ENCODE data around the gene ARFGEF2.
"Not testable (repeated sequence)": the region's sequence is repeated elsewhere in the genome, so short reads cannot be mapped to it uniquely, and the experiment has no call there.

ARFGEF2 gene

GRCh38 chr20:48951646-48952045 lies 30.1 kb downstream of the ARFGEF2 start:
- no peak for DNase-seq (ENCODE audit: low read depth in 2 of 2)

GRCh38 chr20:48952656-48953055 lies 31.1 kb downstream of the ARFGEF2 start:
- DNase-seq (ENCODE audit: low read depth in 2 of 2): no peak

GRCh38 chr20:48953653-48954052 lies 32.1 kb downstream of the ARFGEF2 start:
- DNase-seq (ENCODE audit: low read depth in 2 of 2): no peak

GRCh38 chr20:48956052-48956451 lies 34.5 kb downstream of the ARFGEF2 start:
- DNase-seq (ENCODE audit: low read depth in 2 of 2): no peak

GRCh38 chr20:48957053-48957481 lies 35.6 kb downstream of the ARFGEF2 start:
- no peak for DNase-seq (ENCODE audit: low read depth in 2 of 2)

GRCh38 chr20:48957533-48957932 lies 36.0 kb downstream of the ARFGEF2 start:
- DNase-seq (ENCODE audit: low read depth in 2 of 2): no peak

- DNase-seq (ENCODE audit: low read depth in 2 of 2): no peak
Measured at GRCh38 chr20:48958743-48959142, 37.2 kb downstream of the ARFGEF2 start.

GRCh38 chr20:48959899-48960550 lies 38.5 kb downstream of the ARFGEF2 start:
- DNase-seq (ENCODE audit: low read depth in 2 of 2): no peak

- DNase-seq (ENCODE audit: low read depth in 2 of 2): no peak
Measured at GRCh38 chr20:48962421-48962820, 40.9 kb downstream of the ARFGEF2 start.

GRCh38 chr20:48962976-48963771 lies 41.7 kb downstream of the ARFGEF2 start:
- no peak for DNase-seq (ENCODE audit: low read depth in 2 of 2)

- no peak for DNase-seq (ENCODE audit: low read depth in 2 of 2)
Measured at GRCh38 chr20:48965189-48965910, 43.8 kb downstream of the ARFGEF2 start.

- no peak for DNase-seq (ENCODE audit: low read depth in 2 of 2)
Measured at GRCh38 chr20:48970681-48971365, 49.3 kb downstream of the ARFGEF2 start.

GRCh38 chr20:48971956-48972355 lies 50.4 kb downstream of the ARFGEF2 start:
- no peak for DNase-seq (ENCODE audit: low read depth in 2 of 2)

- no peak for DNase-seq (ENCODE audit: low read depth in 2 of 2)
Measured at GRCh38 chr20:48972816-48973215, 51.3 kb downstream of the ARFGEF2 start.

GRCh38 chr20:48975955-48976354 lies 54.4 kb downstream of the ARFGEF2 start:
- no peak for DNase-seq (ENCODE audit: low read depth in 2 of 2)

- DNase-seq (ENCODE audit: low read depth in 2 of 2): not testable (repeated sequence)
Measured at GRCh38 chr20:48979980-48980379, 58.5 kb downstream of the ARFGEF2 start.

- no peak for DNase-seq (ENCODE audit: low read depth in 2 of 2)
Measured at GRCh38 chr20:48983423-48984400, 62.2 kb downstream of the ARFGEF2 start.

- no peak for DNase-seq (ENCODE audit: low read depth in 2 of 2)
Measured at GRCh38 chr20:48984575-48985219, 63.2 kb downstream of the ARFGEF2 start.

GRCh38 chr20:48986899-48987298 lies 65.4 kb downstream of the ARFGEF2 start:
- no peak for DNase-seq (ENCODE audit: low read depth in 2 of 2)

GRCh38 chr20:48990467-48990866 lies 69.0 kb downstream of the ARFGEF2 start:
- DNase-seq (ENCODE audit: low read depth in 2 of 2): no peak
